GM19452 (cell line): Measurements from ENCODE around the gene CD164L2.
"Not testable (repeated sequence)": the region's sequence is repeated elsewhere in the genome, so short reads cannot be mapped to it uniquely, and the experiment has no call there.

ENCODE experiments used
- ATAC-seq: cut with Tn5 transposase; IDR thresholded peaks from one replicate; pipeline ENCODE4 v1.9.1; 2021; ENCODE audit not compliant: unreplicated experiment

Gene CD164L2

DNA sequence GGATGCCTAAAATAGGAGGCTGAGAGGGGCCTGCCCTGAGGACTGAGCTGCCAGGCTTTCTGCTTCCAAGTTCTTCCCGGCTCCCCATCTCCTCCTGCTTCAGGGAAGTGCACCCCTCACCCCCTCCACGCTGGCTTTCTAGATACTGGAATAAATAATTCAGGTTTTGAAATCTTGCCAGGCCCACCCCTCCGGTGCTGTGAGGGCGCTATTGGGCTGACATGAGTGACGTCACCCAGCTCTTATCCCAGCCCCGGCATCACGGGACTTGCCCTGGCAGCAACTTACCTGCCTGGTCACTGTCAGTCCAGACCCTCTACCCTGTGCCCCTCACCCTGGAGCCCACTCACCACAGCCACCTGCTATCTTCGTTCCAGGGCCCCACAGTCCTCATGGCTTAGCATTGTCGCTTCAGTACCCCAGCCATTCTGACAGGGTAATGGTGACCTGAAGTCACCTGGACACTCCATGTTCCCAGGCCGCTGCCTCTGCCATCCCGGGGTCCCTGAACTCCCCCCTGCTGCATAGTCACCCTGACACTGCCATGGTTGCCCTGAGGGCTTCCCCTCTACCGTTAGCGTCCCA, 8.5 kb upstream of the CD164L2 start:
- ATAC-seq = no peak

DNA sequence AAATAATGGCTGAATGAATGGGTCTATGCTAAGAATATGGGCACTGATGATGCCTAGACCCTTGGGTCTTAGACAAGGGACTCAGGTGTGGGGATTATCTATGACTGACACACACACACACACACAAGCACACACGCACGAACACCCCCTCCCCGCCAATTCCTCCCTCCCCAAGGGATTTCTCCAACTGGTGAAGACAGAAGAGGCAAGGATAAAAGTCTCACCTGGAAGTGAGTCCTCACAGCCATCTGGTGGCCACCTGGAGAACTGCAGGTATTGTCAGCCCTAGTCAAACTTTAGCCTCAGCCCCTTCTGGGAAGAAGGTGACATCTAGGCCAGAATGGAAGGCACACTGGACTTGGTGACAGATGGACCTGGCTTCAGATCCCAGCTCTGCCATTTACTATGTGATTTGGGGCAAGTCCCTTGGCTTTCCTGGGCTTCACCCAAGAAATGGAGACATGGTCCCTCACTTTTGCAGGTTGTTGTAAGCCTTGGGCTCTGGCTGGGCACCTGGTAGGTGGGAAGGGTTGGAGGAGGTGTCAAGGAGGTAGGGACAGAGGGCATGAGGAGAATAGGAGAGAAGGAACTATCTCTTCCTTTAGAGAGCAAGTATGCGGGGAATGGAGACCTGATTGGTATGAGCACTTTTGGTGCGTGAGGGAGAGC, 5.3 kb upstream of the CD164L2 start:
- ATAC-seq = no peak

DNA sequence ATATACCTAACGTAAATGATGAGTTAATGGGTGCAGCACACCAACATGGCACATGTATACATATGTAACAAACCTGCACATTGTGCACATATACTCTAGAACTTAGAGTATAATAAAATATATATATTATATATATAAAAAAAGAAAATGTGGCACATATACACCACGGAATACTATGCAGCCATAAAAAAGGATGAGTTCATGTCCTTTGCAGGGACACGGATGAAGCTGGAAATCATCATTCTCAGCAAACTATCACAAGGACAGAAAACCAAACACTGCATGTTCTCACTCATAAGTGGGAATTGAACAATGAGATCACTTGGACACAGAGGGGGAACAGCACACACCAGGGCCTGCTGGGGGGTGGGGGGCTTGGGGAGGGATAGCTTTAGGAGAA, 1.7 kb upstream of the CD164L2 start:
- ATAC-seq = not testable (repeated sequence)

DNA sequence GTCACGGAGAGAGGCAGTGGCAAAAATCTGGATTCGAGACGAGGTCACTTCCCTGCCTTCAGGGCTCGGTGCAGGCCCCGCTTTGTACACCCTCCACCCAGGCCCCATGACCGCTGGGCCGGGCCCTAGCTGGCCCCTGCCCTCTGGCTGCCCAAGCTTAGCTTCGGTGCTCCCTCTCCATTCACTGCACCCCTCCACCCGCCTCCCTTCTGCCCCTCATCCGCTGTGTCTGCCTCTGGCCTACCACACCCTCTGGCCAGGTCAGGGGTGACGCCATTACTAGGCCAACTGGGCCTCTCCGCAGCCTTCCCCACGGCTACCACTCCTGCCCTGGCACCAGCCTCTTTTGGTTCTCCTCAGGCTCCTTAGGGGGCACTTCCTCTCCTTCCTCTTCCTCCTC, 528 bp upstream of the CD164L2 start:
- ATAC-seq = no peak

DNA sequence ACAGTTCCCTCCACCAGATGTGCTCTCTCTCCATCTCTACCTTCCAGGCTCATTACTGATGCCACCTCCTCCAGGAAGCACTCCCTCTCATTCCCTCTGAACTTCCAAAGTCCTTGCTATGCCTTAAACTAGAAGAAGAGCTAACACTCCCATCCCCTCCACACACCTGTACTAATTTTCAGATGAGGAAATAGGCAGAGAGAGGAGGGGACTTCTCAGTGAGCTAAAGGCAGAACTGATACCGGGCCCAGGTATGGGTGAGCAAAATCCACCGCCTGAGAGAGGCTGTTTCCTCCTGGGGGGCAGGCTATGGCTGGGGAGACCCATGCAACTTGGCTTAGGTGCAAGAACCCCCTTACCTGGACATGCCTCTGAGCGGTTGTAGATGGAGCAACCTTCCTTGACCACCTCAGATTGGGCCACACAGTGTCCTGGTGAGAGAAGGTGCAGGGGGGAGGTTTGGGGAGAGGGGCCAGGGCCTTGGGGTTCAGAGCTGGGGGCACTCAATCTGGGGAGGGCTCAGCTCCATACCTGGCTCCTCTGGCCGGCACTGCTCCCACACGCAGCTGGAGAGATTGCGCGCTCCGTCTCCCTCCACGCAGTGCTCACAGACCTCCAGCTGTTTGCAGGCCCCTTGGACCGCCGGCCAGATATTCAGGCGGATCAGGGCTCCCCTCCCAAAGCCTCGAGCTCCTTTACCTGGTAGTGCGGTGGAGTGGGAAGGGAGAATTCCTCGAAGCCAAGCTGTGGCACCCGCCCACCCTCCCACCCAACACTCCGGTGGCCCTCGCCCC, 967 bp downstream of the CD164L2 start:
- ATAC-seq = no peak

DNA sequence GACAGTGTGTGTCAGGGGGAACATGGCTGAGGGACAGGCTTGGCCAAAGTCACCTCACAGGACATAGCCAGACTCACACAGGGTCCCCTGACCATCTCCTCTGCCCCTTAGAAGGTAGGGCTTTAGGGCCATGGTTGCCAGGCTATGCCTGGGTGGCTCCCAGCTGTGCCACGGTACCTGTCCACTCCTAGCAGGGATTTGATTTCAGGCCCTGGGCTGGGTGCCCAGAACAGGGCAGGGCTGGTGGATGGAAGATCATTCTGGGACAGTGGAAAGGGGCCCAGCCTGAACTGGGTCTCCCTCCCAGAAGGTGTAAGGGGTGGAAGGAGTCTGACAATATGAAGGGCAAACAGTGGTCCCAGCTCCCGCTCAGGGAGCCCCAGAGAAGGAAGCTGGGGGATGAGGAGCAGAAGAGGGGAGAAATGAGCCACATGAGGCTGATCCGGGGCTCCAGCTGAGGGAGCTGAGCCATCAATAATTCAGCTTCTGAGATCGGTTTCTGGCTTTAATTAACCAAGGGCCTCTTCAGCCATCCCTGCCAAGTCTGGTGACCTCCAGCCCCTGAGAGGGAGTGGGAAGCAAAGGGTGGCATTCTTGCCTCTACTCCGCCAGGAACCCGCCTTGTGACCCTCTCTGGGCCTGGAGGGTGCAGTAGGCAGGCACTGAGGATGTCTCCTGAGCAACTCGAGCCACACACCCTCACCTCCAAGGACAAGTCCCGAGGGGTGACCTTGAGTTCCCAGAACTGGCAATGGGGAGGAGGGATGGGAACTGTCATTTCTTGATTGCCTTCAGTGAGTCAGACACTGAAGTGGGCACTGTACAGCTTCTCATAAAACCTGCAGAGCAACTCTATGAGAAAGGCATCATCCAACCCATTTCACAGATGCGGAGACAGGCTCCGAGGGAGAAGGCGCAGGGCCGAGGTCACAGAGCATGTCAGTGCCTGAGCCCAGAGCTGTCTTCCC, 2.1 kb downstream of the CD164L2 start:
- no peak for ATAC-seq

DNA sequence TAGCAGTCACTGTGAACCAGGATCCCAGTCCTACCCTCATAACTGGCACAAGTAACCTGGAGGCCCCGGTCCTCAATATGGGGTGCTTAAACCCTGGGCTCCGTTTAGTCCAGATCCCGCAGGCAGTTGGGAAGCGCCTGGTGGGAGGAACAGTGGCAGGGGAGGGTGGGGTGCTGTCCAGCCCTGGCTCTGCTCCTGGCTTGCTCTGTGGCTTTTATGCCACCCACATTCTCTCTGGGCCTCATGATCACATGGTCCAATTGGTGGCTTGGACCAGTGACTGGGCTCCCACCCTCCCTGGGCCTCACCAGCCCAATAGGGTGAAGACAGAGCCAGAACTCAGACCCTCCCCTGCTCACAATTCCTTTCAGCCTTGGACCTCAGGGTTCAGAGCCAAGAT, 2.9 kb downstream of the CD164L2 start:
- no peak for ATAC-seq

DNA sequence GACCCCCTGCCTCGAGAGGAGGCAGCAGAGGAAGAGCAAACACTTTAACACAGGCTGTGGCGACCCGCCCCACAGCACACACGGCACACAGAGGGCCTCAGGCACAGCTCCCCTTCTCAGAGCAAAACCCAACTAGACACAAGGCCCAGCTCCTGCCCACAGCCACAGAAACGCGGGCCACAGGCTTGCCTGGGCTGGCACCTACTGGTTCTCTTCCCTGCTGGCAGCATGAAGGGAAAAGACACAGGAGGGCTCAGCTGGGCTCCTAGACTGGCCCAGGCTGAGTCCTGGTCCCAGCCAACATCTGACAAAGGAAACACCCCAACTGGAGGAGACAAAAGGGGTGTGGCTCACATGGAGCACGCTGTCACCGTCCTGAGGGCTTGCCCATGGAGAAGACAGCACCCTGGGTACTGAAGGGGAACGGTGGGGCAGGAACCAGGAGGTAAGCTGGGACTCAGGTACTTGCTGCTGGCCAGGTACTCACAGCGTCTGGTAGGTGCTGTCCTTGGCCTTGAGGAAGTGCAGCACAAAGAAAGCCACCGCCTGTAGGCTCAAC, 3.5 kb downstream of the CD164L2 start:
- ATAC-seq = no peak

DNA sequence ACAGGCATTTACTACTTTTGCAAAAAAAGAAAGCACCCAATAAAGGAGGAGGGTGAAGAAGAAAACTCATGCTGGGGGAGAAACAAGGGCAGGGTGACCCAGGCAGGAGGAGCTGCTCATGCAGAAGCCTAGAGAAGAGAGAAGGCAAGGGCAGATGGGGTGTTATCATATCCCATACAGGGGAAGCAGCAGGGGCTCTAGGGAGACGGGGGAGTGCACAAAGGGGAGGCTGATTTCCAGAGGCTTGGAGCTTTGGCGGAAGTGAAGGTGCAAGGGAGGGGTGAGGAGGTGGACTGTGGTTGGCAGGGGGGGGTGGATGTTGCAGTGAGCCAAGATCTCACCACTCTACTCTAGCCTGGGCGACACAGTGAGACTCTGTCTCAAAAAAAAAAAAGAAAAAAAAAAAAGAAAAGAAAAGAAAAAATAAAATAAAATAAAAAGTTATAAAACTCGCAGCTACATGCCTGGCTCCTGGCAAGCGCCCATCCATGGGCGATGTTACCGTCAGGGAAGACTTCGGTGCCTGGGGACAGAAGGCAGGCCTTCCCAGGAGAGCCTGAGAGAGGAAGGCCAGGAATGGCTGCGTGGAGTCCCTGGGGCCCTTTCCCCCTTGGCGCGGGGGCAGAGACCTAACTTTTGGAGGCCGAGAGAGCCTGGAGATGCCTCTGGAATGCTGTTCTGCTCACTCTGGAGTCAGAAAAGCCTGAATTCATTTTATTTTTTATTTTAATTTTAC, 5.2 kb downstream of the CD164L2 start:
- no peak for ATAC-seq

DNA sequence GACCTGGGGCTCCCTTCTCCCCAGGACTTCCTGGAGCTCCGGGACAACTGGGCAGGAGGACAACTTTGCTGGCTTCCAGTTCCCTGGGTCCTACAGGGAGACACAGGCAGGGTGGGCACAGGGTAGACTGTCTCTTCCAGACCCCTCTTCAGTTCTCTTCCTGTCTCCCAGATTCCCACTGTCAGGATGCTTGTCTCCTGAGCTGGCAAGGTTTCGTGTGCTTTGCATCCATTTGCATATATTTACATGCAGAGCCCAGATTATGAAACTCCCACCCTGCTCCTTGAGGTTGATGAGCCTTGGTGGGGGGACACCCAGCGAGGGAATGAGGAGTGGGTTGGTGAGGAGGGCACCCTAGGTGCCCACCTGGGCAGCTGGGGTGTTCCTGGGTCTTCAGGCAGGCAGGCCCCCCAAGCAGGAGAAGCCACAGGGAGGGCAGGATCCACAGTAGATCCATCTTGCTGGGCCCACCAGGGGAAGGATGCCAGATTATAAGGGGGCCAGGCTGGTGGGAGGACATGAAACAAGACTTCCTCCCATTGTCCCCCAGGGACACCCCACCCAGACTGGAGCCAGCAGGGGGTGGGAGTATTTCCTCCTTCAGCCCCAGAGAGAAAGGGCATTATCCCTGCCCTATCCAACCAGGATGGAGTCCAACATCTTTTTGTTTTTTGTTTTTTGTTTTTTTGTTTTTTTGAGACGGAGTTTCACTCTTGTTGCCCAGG, 8.6 kb downstream of the CD164L2 start, which contains the start of gene FCN3:
FCN3 (minus strand) TSS at position 463 of the 725 bp plus-strand sequence; CDS start at position 457, 6 bp downstream.
- ATAC-seq = no peak

DNA sequence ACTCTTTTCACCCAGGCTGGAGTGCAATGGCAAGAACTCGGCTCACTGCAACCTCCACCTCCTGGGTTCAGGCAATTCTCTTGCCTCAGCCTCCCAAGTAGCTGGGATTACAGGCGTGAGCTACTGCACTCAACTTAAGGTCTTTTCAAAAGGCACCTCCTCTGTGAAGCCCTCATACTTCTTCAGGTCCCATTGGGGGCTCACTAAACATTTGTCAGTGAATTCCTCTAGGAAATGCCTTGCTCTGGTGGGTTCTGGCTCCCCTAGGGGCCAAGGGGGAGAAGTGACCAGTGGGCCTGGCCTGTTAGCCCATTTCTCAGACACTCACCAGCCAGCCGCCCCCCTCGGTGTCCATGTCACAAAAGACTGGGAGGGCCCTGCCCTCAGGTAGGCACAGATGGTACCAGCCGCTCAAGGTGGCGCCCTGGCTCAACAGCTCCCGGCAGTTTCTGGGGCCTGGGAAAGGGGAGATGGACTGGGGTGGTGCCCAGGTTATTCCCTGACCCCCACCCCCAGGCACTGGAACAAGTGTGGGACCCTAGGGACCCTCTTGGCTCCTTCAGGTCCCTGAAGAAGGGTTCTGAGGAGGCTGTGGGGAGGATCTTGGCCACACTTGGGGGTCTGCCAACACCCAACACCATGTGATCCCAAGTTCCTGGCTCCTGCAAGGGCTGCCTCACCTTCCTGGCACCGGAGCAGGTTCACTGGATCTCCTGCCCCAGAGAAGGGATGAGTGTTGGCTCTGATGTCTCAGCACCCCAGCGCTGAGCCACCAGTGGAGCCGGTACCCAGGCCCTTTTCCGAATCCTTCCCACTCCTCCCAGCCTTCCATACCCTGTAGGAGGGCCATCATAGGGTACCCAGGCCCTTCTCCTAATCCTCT, 10.1 kb downstream of the CD164L2 start:
- no peak for ATAC-seq

DNA sequence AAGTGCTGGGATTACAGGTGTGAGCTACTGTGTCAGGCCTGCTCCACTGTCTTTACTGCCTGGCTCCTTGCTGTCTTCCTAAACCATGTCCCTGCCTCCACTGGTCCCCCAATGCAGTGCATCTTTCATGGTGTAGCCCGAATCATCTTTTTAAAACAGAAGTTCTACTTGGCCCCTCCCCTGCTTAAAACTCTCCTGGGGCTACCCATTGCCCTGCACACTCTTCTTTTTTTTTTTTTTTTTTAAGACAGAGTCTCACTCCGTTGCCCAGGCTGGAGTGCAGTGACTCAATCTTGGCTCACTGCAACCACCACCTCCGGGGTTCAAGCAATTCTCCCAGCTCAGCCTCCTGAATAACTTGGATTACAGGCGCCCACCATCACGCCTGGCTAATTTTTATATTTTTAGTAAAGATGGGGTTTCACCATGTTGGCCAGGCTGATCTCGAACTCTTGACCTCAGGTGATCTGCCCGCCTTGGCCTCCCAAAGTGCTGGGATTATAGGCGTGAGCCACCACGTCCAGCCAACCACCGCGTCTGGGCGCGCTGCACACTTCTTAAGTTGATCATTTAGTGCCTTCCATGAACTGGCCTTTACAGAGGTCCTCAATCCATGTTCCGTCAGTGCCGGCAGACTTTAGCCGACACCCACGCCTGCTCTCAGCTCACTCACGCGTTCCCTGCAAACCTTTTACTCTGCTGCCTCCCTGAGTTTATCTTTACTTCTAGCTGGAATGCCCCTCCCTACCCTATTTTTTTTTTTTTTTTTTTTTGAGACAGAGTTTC, 10.9 kb downstream of the CD164L2 start:
- no peak for ATAC-seq

DNA sequence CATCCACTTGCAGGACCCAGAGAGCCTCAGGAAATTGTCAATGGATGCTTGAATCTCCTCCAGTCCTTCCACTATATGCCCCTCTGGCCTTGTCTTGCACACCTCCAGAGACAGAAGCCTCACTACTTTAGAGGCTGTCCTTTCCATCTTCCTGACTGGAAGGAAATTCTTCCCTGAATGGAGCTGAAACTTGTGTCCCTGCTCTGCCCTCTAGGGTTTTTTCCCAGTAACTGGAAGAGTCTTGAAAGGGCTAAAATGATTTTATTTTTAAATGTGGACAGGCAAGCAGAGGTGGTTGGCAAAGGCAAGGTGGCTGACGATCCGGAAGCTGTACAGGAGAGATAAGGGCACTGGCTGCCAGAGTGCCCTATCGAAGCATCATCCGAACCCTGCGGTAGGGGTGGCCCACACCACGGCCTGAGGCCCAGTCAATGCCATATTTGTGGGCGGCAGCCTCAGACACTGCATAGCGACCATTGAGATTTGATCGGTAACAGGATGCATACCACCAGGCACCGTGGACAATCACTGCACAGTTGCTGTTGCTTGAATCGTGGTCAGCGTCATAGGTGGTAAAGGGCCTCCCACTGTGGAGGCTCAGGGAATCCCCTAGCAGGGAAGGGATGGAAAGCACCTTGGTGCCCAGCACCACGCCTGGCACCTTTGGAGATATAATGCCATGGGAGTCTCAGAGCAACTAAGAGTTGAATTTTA, 14.1 kb downstream of the CD164L2 start:
- ATAC-seq = no peak

DNA sequence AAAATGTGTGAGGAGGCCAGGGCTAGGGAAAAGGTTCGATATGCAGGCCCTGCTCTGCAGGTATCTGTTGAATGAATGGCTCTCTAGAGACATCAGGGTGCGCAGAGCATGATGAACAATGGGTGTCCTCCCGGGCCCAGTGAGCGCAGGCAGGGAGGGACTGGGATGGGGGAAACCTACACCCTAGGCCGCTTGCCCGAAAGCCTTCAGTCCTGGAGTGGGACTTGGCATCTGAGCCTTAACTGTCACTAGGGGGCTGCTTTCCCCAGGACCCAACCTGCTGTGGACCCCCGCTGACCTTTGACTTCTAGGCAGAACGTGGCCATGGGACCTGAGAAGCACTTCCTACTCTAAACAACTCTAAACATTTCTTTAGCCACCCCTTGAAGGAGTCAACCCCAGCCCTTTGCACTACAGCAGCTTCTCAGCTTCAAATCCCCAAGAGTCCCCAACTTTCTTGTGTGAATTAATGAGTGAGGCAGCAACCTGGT, 15.9 kb downstream of the CD164L2 start:
- no peak for ATAC-seq

DNA sequence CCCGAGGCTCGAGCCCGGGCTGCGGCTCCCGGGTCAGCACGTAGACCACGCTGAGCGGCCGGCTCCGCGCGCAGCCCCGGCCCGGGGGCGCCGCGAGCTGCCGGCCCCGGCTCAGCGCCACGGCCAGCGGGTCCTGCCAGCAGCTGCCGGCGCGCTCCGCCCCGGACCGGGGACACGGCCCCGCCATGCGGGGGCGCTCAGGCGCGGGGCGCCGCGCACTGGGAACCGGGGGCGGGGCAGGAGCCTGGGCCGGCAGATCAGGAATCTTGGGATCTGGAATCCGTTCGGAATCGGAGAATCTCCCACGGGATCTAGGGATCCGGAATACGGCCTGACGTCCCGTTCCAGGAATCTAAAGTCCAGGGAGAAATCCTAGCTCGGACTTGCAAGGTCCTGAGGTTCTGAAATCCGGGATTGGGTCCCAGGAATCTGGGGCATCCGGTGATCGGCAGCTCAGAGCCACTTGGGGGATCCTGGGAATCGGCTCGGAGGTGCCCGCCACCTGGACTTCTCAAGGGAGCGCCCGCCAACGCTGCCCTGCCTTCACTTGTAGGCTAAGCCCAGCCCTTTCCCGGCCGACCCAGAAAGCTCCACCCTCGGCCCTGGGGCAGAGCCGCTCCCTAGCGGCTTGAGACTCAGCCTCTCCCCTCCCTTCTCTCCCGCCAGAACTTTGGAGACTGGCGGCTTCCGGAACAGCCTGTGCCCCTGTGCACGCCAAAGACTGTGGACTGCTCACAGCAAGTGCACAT, 16.5 kb downstream of the CD164L2 start, which contains the start of gene MAP3K6:
MAP3K6 (minus strand) TSS at position 551 of the 749 bp plus-strand sequence; CDS start at position 187, 364 bp downstream.
- no peak for ATAC-seq

DNA sequence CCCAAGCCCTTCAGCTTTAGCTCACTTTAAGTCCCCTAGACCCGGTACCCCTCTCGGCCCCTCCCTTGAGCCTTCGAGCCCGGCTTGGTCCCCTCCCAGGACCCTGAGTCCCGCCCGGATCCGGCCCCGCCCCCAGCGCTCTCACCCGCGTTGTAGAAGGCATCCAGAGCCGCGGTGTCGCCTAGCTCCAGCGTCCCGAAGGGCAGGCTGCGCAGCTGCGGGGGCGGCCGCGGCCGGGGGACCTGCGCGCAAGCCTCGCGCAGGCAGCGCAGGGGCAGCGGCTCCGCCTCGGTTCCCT, 17.1 kb downstream of the CD164L2 start:
- ATAC-seq = no peak
